Measurements from ENCODE around the gene POPDC2. TPM values are rescaled to one million over a fixed set of nuclear protein-coding genes. Genes with fewer than 3 reads are reported as not detected.

Gene POPDC2
- total RNA-seq, 1 experiment from 2014 or later = 0.48 TPM

GRCh38 chr3:119702530-119703527 lies 42.4 kb upstream of the POPDC2 start, which contains the start of gene CFAP91 (continued):
- TF ChIP-seq, protein P1, sequence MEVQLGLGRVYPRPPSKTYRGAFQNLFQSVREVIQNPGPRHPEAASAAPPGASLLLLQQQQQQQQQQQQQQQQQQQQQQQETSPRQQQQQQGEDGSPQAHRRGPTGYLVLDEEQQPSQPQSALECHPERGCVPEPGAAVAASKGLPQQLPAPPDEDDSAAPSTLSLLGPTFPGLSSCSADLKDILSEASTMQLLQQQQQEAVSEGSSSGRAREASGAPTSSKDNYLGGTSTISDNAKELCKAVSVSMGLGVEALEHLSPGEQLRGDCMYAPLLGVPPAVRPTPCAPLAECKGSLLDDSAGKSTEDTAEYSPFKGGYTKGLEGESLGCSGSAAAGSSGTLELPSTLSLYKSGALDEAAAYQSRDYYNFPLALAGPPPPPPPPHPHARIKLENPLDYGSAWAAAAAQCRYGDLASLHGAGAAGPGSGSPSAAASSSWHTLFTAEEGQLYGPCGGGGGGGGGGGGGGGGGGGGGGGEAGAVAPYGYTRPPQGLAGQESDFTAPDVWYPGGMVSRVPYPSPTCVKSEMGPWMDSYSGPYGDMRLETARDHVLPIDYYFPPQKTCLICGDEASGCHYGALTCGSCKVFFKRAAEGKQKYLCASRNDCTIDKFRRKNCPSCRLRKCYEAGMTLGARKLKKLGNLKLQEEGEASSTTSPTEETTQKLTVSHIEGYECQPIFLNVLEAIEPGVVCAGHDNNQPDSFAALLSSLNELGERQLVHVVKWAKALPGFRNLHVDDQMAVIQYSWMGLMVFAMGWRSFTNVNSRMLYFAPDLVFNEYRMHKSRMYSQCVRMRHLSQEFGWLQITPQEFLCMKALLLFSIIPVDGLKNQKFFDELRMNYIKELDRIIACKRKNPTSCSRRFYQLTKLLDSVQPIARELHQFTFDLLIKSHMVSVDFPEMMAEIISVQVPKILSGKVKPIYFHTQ (CRISPR knock-in tag; IDR thresholded peaks at IDR 0.05) = no peak
- TF ChIP-seq IRF2 (CRISPR knock-in tag; IDR thresholded peaks at IDR 0.05; ENCODE audit: borderline replicate concordance, low read depth) (no peak), ZNF263 (CRISPR knock-in tag; IDR thresholded peaks at IDR 0.05; ENCODE audit: low read depth) (no peak), RELA (CRISPR knock-in tag; IDR thresholded peaks at IDR 0.05; ENCODE audit: borderline replicate concordance) (no peak), ZNF396 (CRISPR knock-in tag; IDR thresholded peaks at IDR 0.05; ENCODE audit: borderline replicate concordance) (no peak), SMAD4 (CRISPR knock-in tag; IDR thresholded peaks at IDR 0.05) (no peak), JAZF1 (CRISPR knock-in tag; IDR thresholded peaks at IDR 0.05) (no peak), ELF4 (CRISPR knock-in tag; IDR thresholded peaks at IDR 0.05; ENCODE audit: low read depth) (no peak), FOXP1 (CRISPR knock-in tag; IDR thresholded peaks at IDR 0.05; ENCODE audit: borderline replicate concordance) (peak; percentile 69; the same call in 1 of the 2 replicates), OVOL2 (CRISPR knock-in tag; IDR thresholded peaks at IDR 0.05; ENCODE audit: borderline replicate concordance) (no peak), FOXP4 (CRISPR knock-in tag; IDR thresholded peaks at IDR 0.05) (no peak), EMX1 (CRISPR knock-in tag; IDR thresholded peaks at IDR 0.05) (no peak), NFATC4 (CRISPR knock-in tag; IDR thresholded peaks at IDR 0.05) (no peak), FOXK1 (CRISPR knock-in tag; IDR thresholded peaks at IDR 0.05) (no peak), ESRRA (CRISPR knock-in tag; IDR thresholded peaks at IDR 0.05; ENCODE audit: borderline replicate concordance) (no peak), NFE2L1 (CRISPR knock-in tag; IDR thresholded peaks at IDR 0.05) (peak; percentile 30; the same call in 1 of the 2 replicates), SMAD3 (CRISPR knock-in tag; IDR thresholded peaks at IDR 0.05; ENCODE audit: borderline replicate concordance) (no peak), ZNF512 (CRISPR knock-in tag; IDR thresholded peaks at IDR 0.05; ENCODE audit: borderline replicate concordance) (no peak), PRRX2 (CRISPR knock-in tag; IDR thresholded peaks at IDR 0.05) (no peak), GABPB1 (CRISPR knock-in tag; IDR thresholded peaks at IDR 0.05) (no peak), MYBL2 (CRISPR knock-in tag; IDR thresholded peaks at IDR 0.05) (no peak), TEAD1 (CRISPR knock-in tag; IDR thresholded peaks at IDR 0.05) (0 out of 2 replicates have a peak, but pooled peaks have one; percentile 5)
- TF ChIP-seq, protein P2, sequence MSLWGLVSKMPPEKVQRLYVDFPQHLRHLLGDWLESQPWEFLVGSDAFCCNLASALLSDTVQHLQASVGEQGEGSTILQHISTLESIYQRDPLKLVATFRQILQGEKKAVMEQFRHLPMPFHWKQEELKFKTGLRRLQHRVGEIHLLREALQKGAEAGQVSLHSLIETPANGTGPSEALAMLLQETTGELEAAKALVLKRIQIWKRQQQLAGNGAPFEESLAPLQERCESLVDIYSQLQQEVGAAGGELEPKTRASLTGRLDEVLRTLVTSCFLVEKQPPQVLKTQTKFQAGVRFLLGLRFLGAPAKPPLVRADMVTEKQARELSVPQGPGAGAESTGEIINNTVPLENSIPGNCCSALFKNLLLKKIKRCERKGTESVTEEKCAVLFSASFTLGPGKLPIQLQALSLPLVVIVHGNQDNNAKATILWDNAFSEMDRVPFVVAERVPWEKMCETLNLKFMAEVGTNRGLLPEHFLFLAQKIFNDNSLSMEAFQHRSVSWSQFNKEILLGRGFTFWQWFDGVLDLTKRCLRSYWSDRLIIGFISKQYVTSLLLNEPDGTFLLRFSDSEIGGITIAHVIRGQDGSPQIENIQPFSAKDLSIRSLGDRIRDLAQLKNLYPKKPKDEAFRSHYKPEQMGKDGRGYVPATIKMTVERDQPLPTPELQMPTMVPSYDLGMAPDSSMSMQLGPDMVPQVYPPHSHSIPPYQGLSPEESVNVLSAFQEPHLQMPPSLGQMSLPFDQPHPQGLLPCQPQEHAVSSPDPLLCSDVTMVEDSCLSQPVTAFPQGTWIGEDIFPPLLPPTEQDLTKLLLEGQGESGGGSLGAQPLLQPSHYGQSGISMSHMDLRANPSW (CRISPR knock-in tag; conservative IDR thresholded peaks at IDR 0.05; ENCODE audit: low read depth) = no peak; the same call in 1 of the 2 replicates
- TF ChIP-seq, protein P3, sequence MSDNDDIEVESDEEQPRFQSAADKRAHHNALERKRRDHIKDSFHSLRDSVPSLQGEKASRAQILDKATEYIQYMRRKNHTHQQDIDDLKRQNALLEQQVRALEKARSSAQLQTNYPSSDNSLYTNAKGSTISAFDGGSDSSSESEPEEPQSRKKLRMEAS (CRISPR knock-in tag; IDR thresholded peaks at IDR 0.05) = peak; percentile 90
- TF ChIP-seq, protein P4, sequence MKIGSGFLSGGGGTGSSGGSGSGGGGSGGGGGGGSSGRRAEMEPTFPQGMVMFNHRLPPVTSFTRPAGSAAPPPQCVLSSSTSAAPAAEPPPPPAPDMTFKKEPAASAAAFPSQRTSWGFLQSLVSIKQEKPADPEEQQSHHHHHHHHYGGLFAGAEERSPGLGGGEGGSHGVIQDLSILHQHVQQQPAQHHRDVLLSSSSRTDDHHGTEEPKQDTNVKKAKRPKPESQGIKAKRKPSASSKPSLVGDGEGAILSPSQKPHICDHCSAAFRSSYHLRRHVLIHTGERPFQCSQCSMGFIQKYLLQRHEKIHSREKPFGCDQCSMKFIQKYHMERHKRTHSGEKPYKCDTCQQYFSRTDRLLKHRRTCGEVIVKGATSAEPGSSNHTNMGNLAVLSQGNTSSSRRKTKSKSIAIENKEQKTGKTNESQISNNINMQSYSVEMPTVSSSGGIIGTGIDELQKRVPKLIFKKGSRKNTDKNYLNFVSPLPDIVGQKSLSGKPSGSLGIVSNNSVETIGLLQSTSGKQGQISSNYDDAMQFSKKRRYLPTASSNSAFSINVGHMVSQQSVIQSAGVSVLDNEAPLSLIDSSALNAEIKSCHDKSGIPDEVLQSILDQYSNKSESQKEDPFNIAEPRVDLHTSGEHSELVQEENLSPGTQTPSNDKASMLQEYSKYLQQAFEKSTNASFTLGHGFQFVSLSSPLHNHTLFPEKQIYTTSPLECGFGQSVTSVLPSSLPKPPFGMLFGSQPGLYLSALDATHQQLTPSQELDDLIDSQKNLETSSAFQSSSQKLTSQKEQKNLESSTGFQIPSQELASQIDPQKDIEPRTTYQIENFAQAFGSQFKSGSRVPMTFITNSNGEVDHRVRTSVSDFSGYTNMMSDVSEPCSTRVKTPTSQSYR (CRISPR knock-in tag; IDR thresholded peaks at IDR 0.05) = no peak; the same call in 1 of the 2 replicates
